DND-41 (cell line): ENCODE data around the gene GPR82.

Source experiments
- CTCF ChIP-seq: IDR thresholded peaks from 2 replicates; pipeline ENCODE4 v1.5.1; 2012; ENCODE audit warnings: borderline replicate concordance, low read length, moderate library complexity, mild to moderate bottlenecking; ENCODE audit not compliant: poor library complexity, severe bottlenecking; ENCODE audit errors: extremely low read depth
- EZH2 ChIP-seq: IDR thresholded peaks from 3 replicates; pipeline ENCODE4 v1.6.1; 2012; ENCODE audit warnings: borderline replicate concordance, low read depth, mild to moderate bottlenecking, moderate library complexity, low read length, inconsistent platforms; ENCODE audit not compliant: severe bottlenecking

GRCh38 chrX:41758401-41758800 lies 34.4 kb downstream of the GPR82 start:
- TF ChIP-seq EZH2 (no peak), CTCF (no peak)
